HG03432 (cell line): ENCODE measurements around the gene THRA.

Source experiments
- ATAC-seq: cut with Tn5 transposase; IDR thresholded peaks from one replicate; pipeline ENCODE4 v1.9.1; 2021; ENCODE audit warnings: mild to moderate bottlenecking, moderate library complexity; ENCODE audit not compliant: unreplicated experiment

Gene THRA

GRCh38 chr17:40079545-40079944 lies 16.8 kb downstream of the THRA start:
- ATAC-seq: no peak

GRCh38 chr17:40084477-40084876 lies 21.7 kb downstream of the THRA start:
- ATAC-seq: no peak

GRCh38 chr17:40086150-40087044 lies 23.6 kb downstream of the THRA start:
- no peak for ATAC-seq

- ATAC-seq: no peak
Measured at GRCh38 chr17:40087049-40087794, 24.5 kb downstream of the THRA start.

GRCh38 chr17:40087903-40088718 lies 25.3 kb downstream of the THRA start:
- no peak for ATAC-seq

GRCh38 chr17:40089077-40089895 lies 26.5 kb downstream of the THRA start:
- no peak for ATAC-seq

- no peak for ATAC-seq
Measured at GRCh38 chr17:40090237-40091119, 27.7 kb downstream of the THRA start.

- no peak for ATAC-seq
Measured at GRCh38 chr17:40091691-40092397, 29.1 kb downstream of the THRA start.

GRCh38 chr17:40092581-40092980 lies 29.8 kb downstream of the THRA start:
- ATAC-seq: no peak

GRCh38 chr17:40093005-40093579 lies 30.3 kb downstream of the THRA start:
- ATAC-seq: no peak

- no peak for ATAC-seq
Measured at GRCh38 chr17:40093580-40094201, 30.9 kb downstream of the THRA start.

- no peak for ATAC-seq
Measured at GRCh38 chr17:40094874-40095273, 32.1 kb downstream of the THRA start.

- no peak for ATAC-seq
Measured at GRCh38 chr17:40095351-40095943, 32.7 kb downstream of the THRA start.

GRCh38 chr17:40095944-40096791 lies 33.4 kb downstream of the THRA start:
- peak; percentile 47 for ATAC-seq

GRCh38 chr17:40097087-40097486 lies 34.3 kb downstream of the THRA start:
- ATAC-seq: no peak

- ATAC-seq: no peak
Measured at GRCh38 chr17:40097931-40098845, 35.4 kb downstream of the THRA start.
